ENCODE data around the gene RANGRF. TPM values are rescaled to one million over a fixed set of nuclear protein-coding genes. Genes with fewer than 3 reads are reported as not detected.

Gene RANGRF
- total RNA-seq, 1 donor from 2014 or later: 36.5 TPM

- DNase-seq (ENCODE audit: low read depth): no peak
- H3K4me3 ChIP-seq (ENCODE audit: low read depth, low read length): no peak overlapping the region
- TF ChIP-seq CTCF (conservative IDR thresholded peaks at IDR 0.05; ENCODE audit: low read depth, low read length): no peak
These were observed 33.6 kb downstream of the RANGRF start for GRCh38 chr17:8322061-8322460.

GRCh38 chr17:8324132-8324531 lies 35.7 kb downstream of the RANGRF start:
- no peak for DNase-seq (ENCODE audit: low read depth)

GRCh38 chr17:8324923-8325322 lies 36.5 kb downstream of the RANGRF start:
- no peak for DNase-seq (ENCODE audit: low read depth)
- no peak overlapping the region for H3K4me3 ChIP-seq (ENCODE audit: low read depth, low read length)
- no peak for TF ChIP-seq CTCF (conservative IDR thresholded peaks at IDR 0.05; ENCODE audit: low read depth, low read length)

More at GRCh38 chr17:8324132-8324531, 35.7 kb downstream of the RANGRF start:
- TF ChIP-seq CTCF (conservative IDR thresholded peaks at IDR 0.05; ENCODE audit: low read depth, low read length): peak; percentile 5
- no peak overlapping the region for H3K4me3 ChIP-seq (ENCODE audit: low read depth, low read length)

GRCh38 chr17:8326511-8327302 lies 38.2 kb downstream of the RANGRF start:
- TF ChIP-seq CTCF (conservative IDR thresholded peaks at IDR 0.05; ENCODE audit: low read depth, low read length): no peak
- no peak for DNase-seq (ENCODE audit: low read depth)
- peak overlapping the region; percentile 50 for H3K4me3 ChIP-seq (ENCODE audit: low read depth, low read length)

GRCh38 chr17:8327303-8327649 lies 38.8 kb downstream of the RANGRF start:
- no peak for TF ChIP-seq CTCF (conservative IDR thresholded peaks at IDR 0.05; ENCODE audit: low read depth, low read length)
- H3K4me3 ChIP-seq (ENCODE audit: low read depth, low read length): peak overlapping the region; percentile 50
- DNase-seq (ENCODE audit: low read depth): no peak

GRCh38 chr17:8332128-8332527 lies 43.7 kb downstream of the RANGRF start:
- no peak for DNase-seq (ENCODE audit: low read depth)
- TF ChIP-seq CTCF (conservative IDR thresholded peaks at IDR 0.05; ENCODE audit: low read depth, low read length): no peak
- H3K4me3 ChIP-seq (ENCODE audit: low read depth, low read length): no peak overlapping the region

- H3K4me3 ChIP-seq (ENCODE audit: low read depth, low read length): no peak overlapping the region
- no peak for TF ChIP-seq CTCF (conservative IDR thresholded peaks at IDR 0.05; ENCODE audit: low read depth, low read length)
- DNase-seq (ENCODE audit: low read depth): no peak
These were observed 44.2 kb downstream of the RANGRF start for GRCh38 chr17:8332688-8333087.

Data from epithelial cell of proximal tubule (primary cell).